Mesenteric fat pad (tissue), 1 donor: ENCODE data around the gene ARHGEF28. TPM values are rescaled to one million over a fixed set of nuclear protein-coding genes. Genes with fewer than 3 reads are reported as not detected.

Experiments used
- DNase-seq: peaks from one replicate; pipeline ENCODE4 v3.0.0-alpha.2; 2020; ENCODE audit warnings: low spot score
- total RNA-seq: library from RNA; stranded (reverse); fragmentation: NEBNext Ultra II Directional; extraction: Animal tissue kit (Norgen Biotek cat#: 25700); gene quantifications from one replicate; pipeline ENCODE4 v1.2.1, GENCODE V29; 2021
- donor health status: DM: yes; HTN: yes; CAD: no.

ARHGEF28 gene
- total RNA-seq, 1 donor from 2014 or later, result 9.4 TPM

- DNase-seq, result no peak
Observed at GRCh38 chr5:73896097-73896496, 270.1 kb downstream of the ARHGEF28 start.

GRCh38 chr5:73896668-73897067 is 270.7 kb downstream of the ARHGEF28 start:
- no peak for DNase-seq

GRCh38 chr5:73897893-73898292 is 271.9 kb downstream of the ARHGEF28 start:
- DNase-seq, result no peak

GRCh38 chr5:73899055-73899454 is 273.1 kb downstream of the ARHGEF28 start:
- DNase-seq, result no peak

GRCh38 chr5:73899916-73900315 is 273.9 kb downstream of the ARHGEF28 start:
- no peak for DNase-seq

GRCh38 chr5:73900566-73900965 is 274.6 kb downstream of the ARHGEF28 start:
- no peak for DNase-seq

- no peak for DNase-seq
Observed at GRCh38 chr5:73901043-73901442, 275.0 kb downstream of the ARHGEF28 start.

- DNase-seq, result no peak
Observed at GRCh38 chr5:73901455-73901854, 275.5 kb downstream of the ARHGEF28 start.

- no peak for DNase-seq
Observed at GRCh38 chr5:73902327-73903051, 276.5 kb downstream of the ARHGEF28 start.

GRCh38 chr5:73903169-73903568 is 277.2 kb downstream of the ARHGEF28 start:
- DNase-seq, result no peak

GRCh38 chr5:73906277-73906676 is 280.3 kb downstream of the ARHGEF28 start:
- DNase-seq, result no peak

- no peak for DNase-seq
Observed at GRCh38 chr5:73907164-73907563, 281.2 kb downstream of the ARHGEF28 start.

- no peak for DNase-seq
Observed at GRCh38 chr5:73908395-73908794, 282.4 kb downstream of the ARHGEF28 start.

- DNase-seq, result no peak
Observed at GRCh38 chr5:73908846-73909245, 282.9 kb downstream of the ARHGEF28 start.

- DNase-seq, result no peak
Observed at GRCh38 chr5:73909474-73909873, 283.5 kb downstream of the ARHGEF28 start.

- no peak for DNase-seq
Observed at GRCh38 chr5:73911761-73912393, 285.9 kb downstream of the ARHGEF28 start.

- DNase-seq, result no peak
Observed at GRCh38 chr5:73912821-73913271, 286.9 kb downstream of the ARHGEF28 start.

- no peak for DNase-seq
Observed at GRCh38 chr5:73913971-73914370, 288.0 kb downstream of the ARHGEF28 start.

GRCh38 chr5:73915345-73915744 is 289.3 kb downstream of the ARHGEF28 start:
- no peak for DNase-seq

- DNase-seq, result no peak
Observed at GRCh38 chr5:73917433-73917832, 291.4 kb downstream of the ARHGEF28 start.

- DNase-seq, result no peak
Observed at GRCh38 chr5:73917891-73918290, 291.9 kb downstream of the ARHGEF28 start.

GRCh38 chr5:73918791-73919221 is 292.8 kb downstream of the ARHGEF28 start:
- no peak for DNase-seq

GRCh38 chr5:73921741-73922140 is 295.7 kb downstream of the ARHGEF28 start:
- no peak for DNase-seq
